Neural progenitor cell (in vitro differentiated cells): ENCODE data around the gene DEXI. TPM values are rescaled to one million over a fixed set of nuclear protein-coding genes. Genes with fewer than 3 reads are reported as not detected.

Experiments
- DNase-seq: peaks from one replicate; pipeline ENCODE4 v3.0.0-alpha.2; 2016; ENCODE audit warnings: low spot score
- H2AFZ ChIP-seq: fragments of 200-600 bp; sonication (generic); replicated peaks from 2 replicates; pipeline ENCODE4 v1.6.1; 2016; ENCODE audit warnings: antibody characterized with exemption
- H3F3A ChIP-seq: fragments of 200-600 bp; sonication (generic); 2 replicates; pipeline ENCODE4 v1.6.1; 2016; ENCODE audit warnings: antibody characterized with exemption, low read depth
- H3K27ac ChIP-seq: fragments of 200-600 bp; sonication (generic); 2 replicates; pipeline ENCODE4 v1.5.1; 2016; ENCODE audit warnings: mild to moderate bottlenecking
- H3K27me3 ChIP-seq: fragments of 200-600 bp; sonication (generic); 2 replicates; pipeline ENCODE4 v1.6.1; 2016; ENCODE audit warnings: mild to moderate bottlenecking, moderate library complexity
- H3K36me3 ChIP-seq: fragments of 200-600 bp; sonication (generic); 2 replicates; pipeline ENCODE4 v1.5.1; 2016
- H3K4me1 ChIP-seq: fragments of 200-600 bp; sonication (generic); 2 replicates; pipeline ENCODE4 v1.6.1; 2016; ENCODE audit warnings: mixed run types
- H3K4me2 ChIP-seq: fragments of 200-600 bp; sonication (generic); 2 replicates; pipeline ENCODE4 v1.6.1; 2016
- H3K4me3 ChIP-seq: fragments of 200-600 bp; sonication (generic); 2 replicates; pipeline ENCODE4 v1.5.1; 2016
- H3K79me2 ChIP-seq: fragments of 200-600 bp; sonication (generic); 2 replicates; pipeline ENCODE4 v1.6.1; 2016; ENCODE audit warnings: low read depth
- H3K9ac ChIP-seq: fragments of 200-600 bp; sonication (generic); 2 replicates; pipeline ENCODE4 v1.6.1; 2016
- H3K9me3 ChIP-seq: fragments of 200-600 bp; sonication (generic); 2 replicates; pipeline ENCODE4 v1.5.1; 2016; ENCODE audit warnings: low read depth
- H4K20me1 ChIP-seq: fragments of 200-600 bp; sonication (generic); 2 replicates; pipeline ENCODE4 v1.6.1; 2016; ENCODE audit warnings: low read depth
- H3K27ac Mint-ChIP-seq: 3 replicates; pipeline ENCODE4 v1.8.0; 2021; ENCODE audit warnings: mixed read lengths
- H3K27me3 Mint-ChIP-seq: 2 replicates; pipeline ENCODE4 v1.8.0; 2022; ENCODE audit warnings: low read depth, mild to moderate bottlenecking, inconsistent platforms, moderate library complexity, mixed read lengths; ENCODE audit not compliant: insufficient read depth
- H3K36me3 Mint-ChIP-seq: 3 replicates; pipeline ENCODE4 v1.8.0; 2021; ENCODE audit warnings: mixed read lengths
- H3K4me1 Mint-ChIP-seq: 3 replicates; pipeline ENCODE4 v1.8.0; 2021; ENCODE audit warnings: mixed read lengths
- H3K4me3 Mint-ChIP-seq: 3 replicates; pipeline ENCODE4 v1.8.0; 2021; ENCODE audit warnings: mild to moderate bottlenecking, moderate library complexity, mixed read lengths
- H3K9me3 Mint-ChIP-seq: 3 replicates; pipeline ENCODE4 v1.8.0; 2020; ENCODE audit warnings: mixed read lengths
- CTCF ChIP-seq: fragments of 200-600 bp; sonication (generic); IDR thresholded peaks from 2 replicates; pipeline ENCODE4 v1.5.1; 2017; ENCODE audit warnings: antibody characterized with exemption, mild to moderate bottlenecking
- EZH2 ChIP-seq: fragments of 200-600 bp; sonication (generic); IDR thresholded peaks from 2 replicates; pipeline ENCODE4 v1.6.1; 2017; ENCODE audit warnings: antibody characterized with exemption, mild to moderate bottlenecking, moderate library complexity
- EZH2phosphoT487 ChIP-seq: fragments of 200-600 bp; sonication (generic); IDR thresholded peaks from 2 replicates; pipeline ENCODE4 v1.6.1; 2017; ENCODE audit warnings: antibody characterized with exemption
- total RNA-seq: library from RNA; depleted of rRNA; stranded (reverse); fragments of >200 nt; gene quantifications from 2 replicates; pipeline ENCODE4 v1.2.3, GENCODE V29; 2015; ENCODE audit warnings: low replicate concordance

The DEXI gene
- total RNA-seq, 1 donor from 2014 or later: 16.4 TPM

GRCh38 chr16:10896723-10897122 lies 45.5 kb downstream of the DEXI start:
- H3K36me3 ChIP-seq: no peaks in the 10 kb centered on the region
- H3K79me2 ChIP-seq: no peaks in the 10 kb centered on the region
- no peaks in the 10 kb centered on the region for H3K4me1 Mint-ChIP-seq
- no peak overlapping the region for H3K4me2 ChIP-seq
- H3K36me3 Mint-ChIP-seq: no peaks in the 10 kb centered on the region
- H3K4me3 ChIP-seq: no peak overlapping the region
- H4K20me1 ChIP-seq: peaks cover 5% of the 10 kb centered on the region
- H3K9me3 ChIP-seq: no peaks in the 10 kb centered on the region
- no peak for DNase-seq
- TF ChIP-seq EZH2: no peak
- no peak for TF ChIP-seq EZH2phosphoT487
- no peak for TF ChIP-seq CTCF
- H3K27me3 ChIP-seq: no peaks in the 10 kb centered on the region
- no peak overlapping the region for H3K27ac Mint-ChIP-seq
- H3K9me3 Mint-ChIP-seq: no peaks in the 10 kb centered on the region
- no peak overlapping the region for H2AFZ ChIP-seq
- H3F3A ChIP-seq: no peaks in the 10 kb centered on the region
- no peaks in the 10 kb centered on the region for H3K4me1 ChIP-seq
- no peak overlapping the region for H3K4me3 Mint-ChIP-seq
- peaks cover 13% of the 10 kb centered on the region for H3K27me3 Mint-ChIP-seq
- no peak overlapping the region for H3K9ac ChIP-seq
- H3K27ac ChIP-seq: no peak overlapping the region

- Histone ChIP-seq H4K20me1 (peaks cover 5% of the 10 kb centered on the region), H3K79me2 (no peaks in the 10 kb centered on the region), H3K4me3 (no peak overlapping the region), H3K9me3 (no peaks in the 10 kb centered on the region), H3K4me1 (no peaks in the 10 kb centered on the region), H3K4me2 (no peak overlapping the region), H3K9ac (no peak overlapping the region), H3K27ac (no peak overlapping the region), H2AFZ (no peak overlapping the region), H3K27me3 (no peaks in the 10 kb centered on the region), H3K36me3 (no peaks in the 10 kb centered on the region), H3F3A (no peaks in the 10 kb centered on the region)
- Mint-ChIP-seq H3K36me3 (no peaks in the 10 kb centered on the region), H3K9me3 (no peaks in the 10 kb centered on the region), H3K4me3 (no peak overlapping the region), H3K27me3 (peaks cover 14% of the 10 kb centered on the region), H3K4me1 (no peaks in the 10 kb centered on the region), H3K27ac (no peak overlapping the region)
- TF ChIP-seq EZH2 (no peak), CTCF (no peak), EZH2phosphoT487 (no peak)
- no peak for DNase-seq
Observed at GRCh38 chr16:10896165-10896564, 46.1 kb downstream of the DEXI start.

- Mint-ChIP-seq H3K27me3 (peaks cover 14% of the 10 kb centered on the region), H3K36me3 (no peaks in the 10 kb centered on the region), H3K27ac (no peak overlapping the region), H3K4me3 (no peak overlapping the region), H3K4me1 (no peaks in the 10 kb centered on the region), H3K9me3 (no peaks in the 10 kb centered on the region)
- peak; percentile 90 for DNase-seq
- H3K4me3 ChIP-seq: no peak overlapping the region
- TF ChIP-seq EZH2: no peak
- no peak for TF ChIP-seq CTCF
- TF ChIP-seq EZH2phosphoT487: no peak
- no peaks in the 10 kb centered on the region for H3K27me3 ChIP-seq
- H3F3A ChIP-seq: no peaks in the 10 kb centered on the region
- no peaks in the 10 kb centered on the region for H3K9me3 ChIP-seq
- no peak overlapping the region for H3K4me2 ChIP-seq
- no peaks in the 10 kb centered on the region for H3K79me2 ChIP-seq
- H3K9ac ChIP-seq: no peak overlapping the region
- peaks cover 5% of the 10 kb centered on the region for H4K20me1 ChIP-seq
- no peak overlapping the region for H2AFZ ChIP-seq
- no peaks in the 10 kb centered on the region for H3K36me3 ChIP-seq
- H3K4me1 ChIP-seq: no peaks in the 10 kb centered on the region
- no peak overlapping the region for H3K27ac ChIP-seq
Observed at GRCh38 chr16:10895053-10895946, 47.0 kb downstream of the DEXI start.
